Activated T-cell treated with anti-CD3 and anti-CD28 coated beads, Interleukin-2, amount 50 U/mL, for 24 hours (primary cell): Measurements from ENCODE around the gene UBAP2L.
"Not testable (repeated sequence)": the region's sequence is repeated elsewhere in the genome, so short reads cannot be mapped to it uniquely, and the experiment has no call there.

Source experiments
- DNase-seq: peaks from one replicate; pipeline ENCODE4 v3.0.0-alpha.2; 2020
- H3K27ac Mint-ChIP-seq: 2 replicates; pipeline ENCODE4 v1.8.0; 2020; ENCODE audit warnings: mild to moderate bottlenecking, mixed read lengths
- H3K27me3 Mint-ChIP-seq: 2 replicates; pipeline ENCODE4 v1.8.0; 2020; ENCODE audit warnings: mixed read lengths
- H3K36me3 Mint-ChIP-seq: 2 replicates; pipeline ENCODE4 v1.8.0; 2020; ENCODE audit warnings: low read depth, mixed read lengths
- H3K4me1 Mint-ChIP-seq: 2 replicates; pipeline ENCODE4 v1.8.0; 2020; ENCODE audit warnings: low read depth, mixed read lengths
- H3K4me3 Mint-ChIP-seq: 2 replicates; pipeline ENCODE4 v1.8.0; 2020; ENCODE audit warnings: mild to moderate bottlenecking, moderate library complexity, mixed read lengths
- H3K9me3 Mint-ChIP-seq: 2 replicates; pipeline ENCODE4 v1.8.0; 2020; ENCODE audit warnings: mixed read lengths

UBAP2L gene

GRCh38 chr1:154295408-154296235 is 74.9 kb downstream of the UBAP2L start:
- no peaks in the 10 kb centered on the region for H3K27me3 Mint-ChIP-seq
- no peak overlapping the region for H3K4me3 Mint-ChIP-seq
- H3K36me3 Mint-ChIP-seq: peaks cover 7% of the 10 kb centered on the region
- H3K27ac Mint-ChIP-seq: no peak overlapping the region
- DNase-seq: no peak
- H3K9me3 Mint-ChIP-seq: peaks cover 12% of the 10 kb centered on the region
- H3K4me1 Mint-ChIP-seq: no peaks in the 10 kb centered on the region

GRCh38 chr1:154301582-154301981 is 80.8 kb downstream of the UBAP2L start:
- Mint-ChIP-seq H3K27ac (no peak overlapping the region), H3K27me3 (no peaks in the 10 kb centered on the region), H3K4me3 (no peak overlapping the region), H3K36me3 (no peaks in the 10 kb centered on the region), H3K4me1 (peaks cover 22% of the 10 kb centered on the region), H3K9me3 (no peaks in the 10 kb centered on the region)
- no peak for DNase-seq

- Mint-ChIP-seq H3K4me1 (peaks cover 33% of the 10 kb centered on the region), H3K4me3 (no peak overlapping the region), H3K36me3 (no peaks in the 10 kb centered on the region), H3K9me3 (no peaks in the 10 kb centered on the region), H3K27me3 (no peaks in the 10 kb centered on the region), H3K27ac (peak overlapping the region; percentile 67)
- DNase-seq: peak; percentile 39
Observed at GRCh38 chr1:154304664-154305337, 84.0 kb downstream of the UBAP2L start.

- no peaks in the 10 kb centered on the region for H3K36me3 Mint-ChIP-seq
- H3K9me3 Mint-ChIP-seq: no peaks in the 10 kb centered on the region
- H3K4me1 Mint-ChIP-seq: peaks cover 33% of the 10 kb centered on the region
- H3K4me3 Mint-ChIP-seq: no peak overlapping the region
- no peak overlapping the region for H3K27ac Mint-ChIP-seq
- H3K27me3 Mint-ChIP-seq: no peaks in the 10 kb centered on the region
- DNase-seq: no peak
Observed at GRCh38 chr1:154306151-154306550, 85.4 kb downstream of the UBAP2L start.

GRCh38 chr1:154307670-154308270 is 87.0 kb downstream of the UBAP2L start:
- H3K36me3 Mint-ChIP-seq, H3K9me3 Mint-ChIP-seq, H3K27me3 Mint-ChIP-seq, H3K4me3 Mint-ChIP-seq, DNase-seq: not testable (repeated sequence)
- peak overlapping the region; percentile 23 for H3K27ac Mint-ChIP-seq
- H3K4me1 Mint-ChIP-seq: peaks cover 33% of the 10 kb centered on the region

- not testable (repeated sequence) for H3K4me3 Mint-ChIP-seq, H3K27me3 Mint-ChIP-seq, H3K36me3 Mint-ChIP-seq, DNase-seq, H3K9me3 Mint-ChIP-seq, H3K27ac Mint-ChIP-seq
- peaks cover 32% of the 10 kb centered on the region for H3K4me1 Mint-ChIP-seq
Observed at GRCh38 chr1:154309136-154309535, 88.4 kb downstream of the UBAP2L start.

- peaks cover 10% of the 10 kb centered on the region for H3K4me1 Mint-ChIP-seq
Observed at GRCh38 chr1:154312229-154313065, 91.7 kb downstream of the UBAP2L start.

GRCh38 chr1:154313066-154313356 is 92.3 kb downstream of the UBAP2L start:
- H3K9me3 Mint-ChIP-seq: peaks cover 10% of the 10 kb centered on the region

More at GRCh38 chr1:154312229-154313065, 91.7 kb downstream of the UBAP2L start:
- H3K27ac Mint-ChIP-seq, H3K36me3 Mint-ChIP-seq, DNase-seq, H3K4me3 Mint-ChIP-seq, H3K9me3 Mint-ChIP-seq, H3K27me3 Mint-ChIP-seq: not testable (repeated sequence)

GRCh38 chr1:154314226-154314625 is 93.5 kb downstream of the UBAP2L start:
- not testable (repeated sequence) for DNase-seq, H3K27me3 Mint-ChIP-seq, H3K4me3 Mint-ChIP-seq, H3K36me3 Mint-ChIP-seq, H3K4me1 Mint-ChIP-seq, H3K27ac Mint-ChIP-seq, H3K9me3 Mint-ChIP-seq

More at GRCh38 chr1:154313066-154313356, 92.3 kb downstream of the UBAP2L start:
- Mint-ChIP-seq H3K36me3 (no peaks in the 10 kb centered on the region), H3K27me3 (no peaks in the 10 kb centered on the region), H3K4me3 (no peak overlapping the region), H3K27ac (no peak overlapping the region), H3K4me1 (peaks cover 4% of the 10 kb centered on the region)
- DNase-seq: no peak

GRCh38 chr1:154316704-154317103 is 95.9 kb downstream of the UBAP2L start:
- no peak overlapping the region for H3K4me3 Mint-ChIP-seq
- no peaks in the 10 kb centered on the region for H3K27me3 Mint-ChIP-seq

GRCh38 chr1:154318386-154318785 is 97.6 kb downstream of the UBAP2L start:
- Mint-ChIP-seq H3K27ac (no peak overlapping the region), H3K27me3 (no peaks in the 10 kb centered on the region)
- no peak for DNase-seq

More at GRCh38 chr1:154316704-154317103, 95.9 kb downstream of the UBAP2L start:
- DNase-seq: no peak
- H3K36me3 Mint-ChIP-seq: no peaks in the 10 kb centered on the region
- no peaks in the 10 kb centered on the region for H3K4me1 Mint-ChIP-seq
- H3K9me3 Mint-ChIP-seq: peaks cover 10% of the 10 kb centered on the region
- H3K27ac Mint-ChIP-seq: no peak overlapping the region

More at GRCh38 chr1:154318386-154318785, 97.6 kb downstream of the UBAP2L start:
- Mint-ChIP-seq H3K9me3 (peaks cover 10% of the 10 kb centered on the region), H3K4me3 (no peak overlapping the region), H3K4me1 (no peaks in the 10 kb centered on the region), H3K36me3 (no peaks in the 10 kb centered on the region)
